Measurements from ENCODE around the gene CTNNA2.
"Not testable (repeated sequence)": the region's sequence is repeated elsewhere in the genome, so short reads cannot be mapped to it uniquely, and the experiment has no call there.

Gene CTNNA2

GRCh38 chr2:80122675-80123074 is 609.8 kb downstream of the CTNNA2 start:
- in situ Hi-C loops (cut with HindIII; ENCODE audit: low sequenced_read_pairs), result no loop called here

- in situ Hi-C loops (cut with HindIII; ENCODE audit: low sequenced_read_pairs), result no loop called here
These were observed 613.8 kb downstream of the CTNNA2 start for GRCh38 chr2:80126596-80127189.

GRCh38 chr2:80128080-80128479 is 615.2 kb downstream of the CTNNA2 start:
- in situ Hi-C loops (cut with HindIII; ENCODE audit: low sequenced_read_pairs), result no loop called here

GRCh38 chr2:80132281-80132680 is 619.4 kb downstream of the CTNNA2 start:
- in situ Hi-C loops (cut with HindIII; ENCODE audit: low sequenced_read_pairs), result no loop called here

GRCh38 chr2:80135001-80135400 is 622.1 kb downstream of the CTNNA2 start:
- in situ Hi-C loops (cut with HindIII; ENCODE audit: low sequenced_read_pairs), result no loop called here

- in situ Hi-C loops (cut with HindIII; ENCODE audit: low sequenced_read_pairs), result no loop called here
These were observed 623.5 kb downstream of the CTNNA2 start for GRCh38 chr2:80136338-80136737.

GRCh38 chr2:80139001-80139400 is 626.1 kb downstream of the CTNNA2 start:
- in situ Hi-C loops (cut with HindIII; ENCODE audit: low sequenced_read_pairs), result no loop called here

- in situ Hi-C loops (cut with HindIII; ENCODE audit: low sequenced_read_pairs), result no loop called here
These were observed 628.3 kb downstream of the CTNNA2 start for GRCh38 chr2:80141007-80141726.

GRCh38 chr2:80145499-80145898 is 632.6 kb downstream of the CTNNA2 start:
- in situ Hi-C loops (cut with HindIII; ENCODE audit: low sequenced_read_pairs), result no loop called here

GRCh38 chr2:80146757-80147156 is 633.9 kb downstream of the CTNNA2 start:
- in situ Hi-C loops (cut with HindIII; ENCODE audit: low sequenced_read_pairs), result not testable (repeated sequence)

GRCh38 chr2:80147690-80148089 is 634.8 kb downstream of the CTNNA2 start:
- in situ Hi-C loops (cut with HindIII; ENCODE audit: low sequenced_read_pairs), result no loop called here

- in situ Hi-C loops (cut with HindIII; ENCODE audit: low sequenced_read_pairs), result no loop called here
These were observed 636.1 kb downstream of the CTNNA2 start for GRCh38 chr2:80148906-80149305.

- in situ Hi-C loops (cut with HindIII; ENCODE audit: low sequenced_read_pairs), result no loop called here
These were observed 637.1 kb downstream of the CTNNA2 start for GRCh38 chr2:80149991-80150390.

GRCh38 chr2:80151248-80151647 is 638.4 kb downstream of the CTNNA2 start:
- in situ Hi-C loops (cut with HindIII; ENCODE audit: low sequenced_read_pairs), result no loop called here

GRCh38 chr2:80151651-80152050 is 638.8 kb downstream of the CTNNA2 start:
- in situ Hi-C loops (cut with HindIII; ENCODE audit: low sequenced_read_pairs), result no loop called here

GRCh38 chr2:80153151-80153550 is 640.3 kb downstream of the CTNNA2 start:
- in situ Hi-C loops (cut with HindIII; ENCODE audit: low sequenced_read_pairs), result no loop called here

GRCh38 chr2:80153768-80154167 is 640.9 kb downstream of the CTNNA2 start:
- in situ Hi-C loops (cut with HindIII; ENCODE audit: low sequenced_read_pairs), result no loop called here

GRCh38 chr2:80154231-80154915 is 641.5 kb downstream of the CTNNA2 start:
- in situ Hi-C loops (cut with HindIII; ENCODE audit: low sequenced_read_pairs), result no loop called here

GRCh38 chr2:80164375-80164774 is 651.5 kb downstream of the CTNNA2 start:
- in situ Hi-C loops (cut with HindIII; ENCODE audit: low sequenced_read_pairs), result no loop called here

- in situ Hi-C loops (cut with HindIII; ENCODE audit: low sequenced_read_pairs), result no loop called here
These were observed 653.8 kb downstream of the CTNNA2 start for GRCh38 chr2:80166483-80167171.

GRCh38 chr2:80167284-80167808 is 654.5 kb downstream of the CTNNA2 start:
- in situ Hi-C loops (cut with HindIII; ENCODE audit: low sequenced_read_pairs), result no loop called here
